Kidney epithelial cell (primary cell): Measurements from ENCODE around the gene ATF3. TPM values are rescaled to one million over a fixed set of nuclear protein-coding genes. Genes with fewer than 3 reads are reported as not detected.

Experiments used
- DNase-seq: peaks from one replicate; pipeline ENCODE4 v3.0.0-alpha.2; 2010; ENCODE audit warnings: low read depth
- H3K27me3 ChIP-seq: 2 replicates; pipeline ENCODE4 v1.6.0; 2011; ENCODE audit warnings: low read length; ENCODE audit not compliant: control insufficient read depth, insufficient read depth
- H3K36me3 ChIP-seq: 2 replicates; pipeline ENCODE4 v1.5.1; 2011; ENCODE audit warnings: low read length; ENCODE audit not compliant: control insufficient read depth, insufficient read depth
- H3K4me3 ChIP-seq: 2 replicates; pipeline ENCODE4 v1.5.1; 2011; ENCODE audit warnings: low read depth, mild to moderate bottlenecking, control low read depth, low read length
- total RNA-seq: library from RNA; depleted of rRNA; stranded (reverse); fragments of >200 nt; gene quantifications from 2 replicates; pipeline ENCODE4 v1.2.3, GENCODE V29; 2015
- TF ChIP-seq, protein P1 (sequence below): IDR thresholded peaks from 2 replicates; pipeline ENCODE4 v1.5.1; 2011; ENCODE audit warnings: mild to moderate bottlenecking, moderate library complexity, low read length, control low read depth, inconsistent platforms; ENCODE audit not compliant: insufficient read depth, poor library complexity, severe bottlenecking

The ATF3 gene
- total RNA-seq, 1 donor from 2014 or later = 99.2 TPM

DNA sequence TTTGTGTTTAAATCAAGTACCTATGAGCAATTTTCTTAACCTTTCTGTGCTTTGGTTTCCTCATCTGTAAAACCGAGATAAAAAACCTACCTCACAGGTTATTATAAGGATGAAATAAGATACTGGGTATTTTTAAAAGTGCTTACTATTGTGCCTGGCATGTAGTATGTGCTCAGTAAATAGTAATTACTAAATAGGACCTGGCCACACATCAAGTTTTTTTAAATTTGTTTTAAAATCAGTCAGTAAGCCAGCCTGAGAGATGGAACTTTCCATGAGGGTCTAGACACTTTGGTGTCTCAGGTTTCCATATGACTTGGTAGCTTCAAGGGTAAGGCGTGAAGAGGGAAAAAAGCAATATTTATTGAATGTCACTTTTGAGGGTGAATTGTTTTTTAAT, 7.0 kb upstream of the ATF3 start:
- Histone ChIP-seq H3K4me3 (no peak overlapping the region), H3K27me3 (peaks cover 21% of the 10 kb centered on the region), H3K36me3 (no peaks in the 10 kb centered on the region)
- no peak for DNase-seq
- TF ChIP-seq, protein P1, sequence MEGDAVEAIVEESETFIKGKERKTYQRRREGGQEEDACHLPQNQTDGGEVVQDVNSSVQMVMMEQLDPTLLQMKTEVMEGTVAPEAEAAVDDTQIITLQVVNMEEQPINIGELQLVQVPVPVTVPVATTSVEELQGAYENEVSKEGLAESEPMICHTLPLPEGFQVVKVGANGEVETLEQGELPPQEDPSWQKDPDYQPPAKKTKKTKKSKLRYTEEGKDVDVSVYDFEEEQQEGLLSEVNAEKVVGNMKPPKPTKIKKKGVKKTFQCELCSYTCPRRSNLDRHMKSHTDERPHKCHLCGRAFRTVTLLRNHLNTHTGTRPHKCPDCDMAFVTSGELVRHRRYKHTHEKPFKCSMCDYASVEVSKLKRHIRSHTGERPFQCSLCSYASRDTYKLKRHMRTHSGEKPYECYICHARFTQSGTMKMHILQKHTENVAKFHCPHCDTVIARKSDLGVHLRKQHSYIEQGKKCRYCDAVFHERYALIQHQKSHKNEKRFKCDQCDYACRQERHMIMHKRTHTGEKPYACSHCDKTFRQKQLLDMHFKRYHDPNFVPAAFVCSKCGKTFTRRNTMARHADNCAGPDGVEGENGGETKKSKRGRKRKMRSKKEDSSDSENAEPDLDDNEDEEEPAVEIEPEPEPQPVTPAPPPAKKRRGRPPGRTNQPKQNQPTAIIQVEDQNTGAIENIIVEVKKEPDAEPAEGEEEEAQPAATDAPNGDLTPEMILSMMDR = no peak

DNA sequence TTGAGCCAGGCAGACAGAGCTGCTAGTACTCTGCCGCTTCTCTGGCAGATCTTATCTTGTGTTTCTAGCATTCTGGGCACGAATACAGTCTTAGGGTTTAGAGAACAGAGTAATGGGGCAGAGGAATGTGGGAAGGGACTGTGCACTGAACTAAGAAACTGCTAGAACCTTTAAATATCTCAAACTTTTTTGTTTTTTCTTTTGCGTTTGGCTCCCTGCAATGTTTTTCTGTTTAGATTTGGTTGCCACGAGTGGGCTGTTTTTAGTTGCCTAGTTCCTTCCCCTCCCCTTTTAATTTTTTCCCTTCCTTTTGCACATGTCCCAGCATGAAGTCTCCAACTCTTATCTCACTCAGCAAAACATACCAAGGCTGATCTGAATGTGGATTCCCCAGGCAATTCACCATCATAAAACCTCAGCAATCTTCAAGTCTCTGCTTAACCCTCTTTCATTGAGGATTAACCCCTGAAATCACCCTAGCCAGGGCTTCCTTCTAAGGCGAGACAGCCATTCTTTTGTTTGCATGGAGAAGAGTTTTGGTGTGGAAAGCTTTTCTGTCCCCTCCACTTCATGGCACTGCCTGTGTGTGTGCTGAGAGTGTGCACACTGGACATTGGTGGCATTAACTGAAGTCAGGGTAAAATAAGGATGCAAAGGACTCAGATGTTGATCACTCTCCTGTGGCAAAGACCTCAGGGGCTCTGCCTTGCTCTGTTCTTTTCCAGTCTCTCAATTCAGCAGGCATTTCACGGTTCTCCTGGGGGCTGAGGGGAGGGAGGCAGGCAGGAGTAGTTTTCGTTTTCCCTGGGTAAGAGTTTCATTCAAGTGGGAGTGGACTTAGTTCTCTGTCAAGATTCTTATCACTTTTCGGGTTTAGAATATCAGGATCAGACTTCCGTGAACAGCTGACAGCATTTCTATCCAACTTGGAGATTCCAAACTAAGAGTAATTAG, 2.8 kb upstream of the ATF3 start:
- Histone ChIP-seq H3K36me3 (no peaks in the 10 kb centered on the region), H3K27me3 (peaks cover 37% of the 10 kb centered on the region), H3K4me3 (no peak overlapping the region)
- no peak for DNase-seq
- TF ChIP-seq, protein P1 = no peak

DNA sequence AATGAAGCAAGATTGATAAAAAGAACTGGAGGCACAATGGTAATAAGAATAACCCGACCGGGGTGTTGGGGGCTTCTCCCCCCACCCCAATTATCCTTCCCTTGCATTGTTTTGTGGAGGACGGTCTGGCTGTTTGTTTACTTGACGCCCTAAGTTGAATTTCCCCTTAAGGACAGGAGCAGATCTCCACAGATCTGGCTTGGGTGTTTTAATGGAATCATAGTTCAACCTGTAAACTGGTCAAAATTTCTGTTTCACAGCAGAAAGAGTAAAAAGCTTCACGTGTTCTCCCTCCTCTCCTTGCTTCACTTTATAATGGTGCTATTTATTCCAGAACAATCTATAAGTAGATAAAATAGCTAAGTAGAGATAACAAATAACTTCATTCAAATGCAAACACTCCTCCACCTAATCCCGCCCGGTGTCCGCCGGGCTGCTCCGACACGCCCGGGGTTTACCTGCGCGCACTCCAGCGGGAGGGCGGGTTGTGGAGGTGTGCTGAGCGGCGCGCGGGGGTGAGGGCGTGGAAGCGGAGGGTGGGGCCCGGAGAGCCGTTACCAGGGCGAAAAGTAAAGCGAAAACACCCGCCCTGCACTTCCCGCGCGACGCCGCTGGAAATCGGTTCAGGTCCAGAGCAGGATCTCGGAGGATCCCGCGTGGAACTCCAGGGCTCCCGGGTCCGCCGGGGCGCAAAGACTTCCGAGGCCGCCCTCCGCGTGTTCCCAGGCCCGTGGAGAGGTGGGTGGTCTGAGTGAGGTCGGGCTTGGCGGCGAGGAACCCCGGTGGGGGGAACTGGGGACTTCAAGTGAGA, 2.0 kb upstream of the ATF3 start:
- H3K27me3 ChIP-seq = peaks cover 37% of the 10 kb centered on the region
- DNase-seq = no peak

DNA sequence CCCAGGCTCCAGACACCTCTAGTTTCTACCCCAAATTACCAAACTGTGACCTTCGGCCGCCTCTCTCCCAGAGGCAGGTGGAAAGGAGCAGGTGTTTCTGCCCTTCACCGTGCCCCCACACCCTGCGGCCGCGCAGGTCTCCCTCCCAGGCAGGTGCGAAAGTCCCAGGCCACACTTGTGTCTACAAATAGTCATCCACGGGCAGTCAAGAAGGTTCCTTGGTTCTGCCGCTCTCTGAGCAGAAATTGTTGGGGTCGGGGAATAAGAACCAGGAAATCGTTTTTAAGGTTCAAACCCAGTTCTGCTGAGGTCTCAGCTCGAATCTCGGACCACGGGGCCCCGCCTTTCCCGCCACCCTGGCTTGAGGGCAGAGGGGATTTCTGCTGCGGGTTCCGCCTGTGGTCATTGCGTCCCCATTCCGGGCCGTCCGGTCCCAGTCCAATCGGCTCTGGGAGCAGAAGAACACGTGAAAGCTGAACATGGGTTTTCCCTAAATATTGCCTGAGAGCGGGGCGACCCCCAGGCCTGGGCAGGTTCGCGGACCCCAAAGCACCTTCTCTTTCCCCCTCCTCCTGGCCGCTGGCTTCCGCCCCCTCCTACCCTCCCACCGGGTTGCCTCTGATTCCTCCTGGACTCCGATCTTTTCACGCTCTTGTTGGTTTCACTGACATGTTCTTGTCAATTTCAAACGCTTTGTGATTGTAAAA, 1.2 kb upstream of the ATF3 start:
- peak overlapping the region; percentile 78 for H3K4me3 ChIP-seq
- TF ChIP-seq, protein P1 = no peak
- no peak for DNase-seq
- H3K27me3 ChIP-seq = peaks cover 34% of the 10 kb centered on the region
- no peaks in the 10 kb centered on the region for H3K36me3 ChIP-seq

More for the DNA sequence above, 2.0 kb upstream of the ATF3 start:
- TF ChIP-seq, protein P1 = no peak
- H3K4me3 ChIP-seq = peak overlapping the region; percentile 27
- no peaks in the 10 kb centered on the region for H3K36me3 ChIP-seq

DNA sequence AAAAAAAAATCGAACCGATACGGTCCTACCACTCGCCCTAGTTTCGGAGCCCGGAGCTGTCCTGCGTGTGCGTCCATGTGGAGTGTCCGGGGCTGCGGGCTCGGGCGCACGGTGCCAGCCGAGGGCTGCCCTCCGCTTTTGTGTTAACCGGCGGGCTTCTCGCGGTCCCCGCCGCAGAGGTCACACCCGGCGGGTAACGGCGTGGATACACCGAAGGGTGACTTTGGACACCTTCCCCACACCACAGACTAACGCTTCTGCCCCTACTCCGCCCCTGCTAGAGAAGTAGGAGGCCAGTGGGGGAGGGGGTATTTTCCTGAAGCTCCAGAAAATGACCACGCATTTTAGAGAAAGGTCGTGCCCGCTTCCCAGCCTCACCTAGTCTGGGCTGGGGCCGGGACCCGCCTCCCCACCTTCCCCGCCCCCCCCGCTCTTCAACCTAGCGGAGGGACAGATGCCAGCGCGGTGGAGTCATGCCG, 609 bp upstream of the ATF3 start:
- no peak for DNase-seq
- Histone ChIP-seq H3K4me3 (peak overlapping the region; percentile 78), H3K36me3 (no peaks in the 10 kb centered on the region), H3K27me3 (peaks cover 34% of the 10 kb centered on the region)
- TF ChIP-seq, protein P1 = no peak
